GM12801 (cell line): ENCODE results near the gene GRID2.

Experiments used
- TF ChIP-seq, protein P1 (sequence below): IDR thresholded peaks from one replicate; pipeline ENCODE4 v1.5.1; 2011; ENCODE audit warnings: control low read depth; ENCODE audit not compliant: insufficient read length; ENCODE audit errors: extremely low read depth

GRID2 gene

GRCh38 chr4:93221771-93222170, 918.0 kb downstream of the GRID2 start:
- TF ChIP-seq, protein P1, sequence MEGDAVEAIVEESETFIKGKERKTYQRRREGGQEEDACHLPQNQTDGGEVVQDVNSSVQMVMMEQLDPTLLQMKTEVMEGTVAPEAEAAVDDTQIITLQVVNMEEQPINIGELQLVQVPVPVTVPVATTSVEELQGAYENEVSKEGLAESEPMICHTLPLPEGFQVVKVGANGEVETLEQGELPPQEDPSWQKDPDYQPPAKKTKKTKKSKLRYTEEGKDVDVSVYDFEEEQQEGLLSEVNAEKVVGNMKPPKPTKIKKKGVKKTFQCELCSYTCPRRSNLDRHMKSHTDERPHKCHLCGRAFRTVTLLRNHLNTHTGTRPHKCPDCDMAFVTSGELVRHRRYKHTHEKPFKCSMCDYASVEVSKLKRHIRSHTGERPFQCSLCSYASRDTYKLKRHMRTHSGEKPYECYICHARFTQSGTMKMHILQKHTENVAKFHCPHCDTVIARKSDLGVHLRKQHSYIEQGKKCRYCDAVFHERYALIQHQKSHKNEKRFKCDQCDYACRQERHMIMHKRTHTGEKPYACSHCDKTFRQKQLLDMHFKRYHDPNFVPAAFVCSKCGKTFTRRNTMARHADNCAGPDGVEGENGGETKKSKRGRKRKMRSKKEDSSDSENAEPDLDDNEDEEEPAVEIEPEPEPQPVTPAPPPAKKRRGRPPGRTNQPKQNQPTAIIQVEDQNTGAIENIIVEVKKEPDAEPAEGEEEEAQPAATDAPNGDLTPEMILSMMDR, result no peak

DNA sequence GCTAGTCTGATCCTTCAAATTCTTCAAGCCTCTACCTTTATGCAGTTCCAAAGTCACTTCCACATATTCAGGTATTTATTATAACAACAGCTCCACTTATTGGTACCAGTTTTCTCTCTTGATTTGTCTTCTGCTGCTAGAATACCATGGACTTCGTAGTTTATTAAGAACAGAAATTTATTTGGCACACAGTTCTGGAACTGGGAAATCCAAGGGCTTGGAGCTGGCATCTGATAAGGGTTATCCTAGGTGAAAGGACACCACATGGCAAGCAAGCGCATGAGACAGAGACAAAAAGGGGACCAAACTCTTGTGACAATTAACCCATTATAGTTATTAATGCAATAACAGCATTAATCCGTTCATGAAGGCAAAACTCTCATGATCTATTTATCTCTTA, 924.3 kb downstream of the GRID2 start:
- TF ChIP-seq, protein P1, result no peak

GRCh38 chr4:93232883-93233282, 929.1 kb downstream of the GRID2 start:
- TF ChIP-seq, protein P1, result no peak

DNA sequence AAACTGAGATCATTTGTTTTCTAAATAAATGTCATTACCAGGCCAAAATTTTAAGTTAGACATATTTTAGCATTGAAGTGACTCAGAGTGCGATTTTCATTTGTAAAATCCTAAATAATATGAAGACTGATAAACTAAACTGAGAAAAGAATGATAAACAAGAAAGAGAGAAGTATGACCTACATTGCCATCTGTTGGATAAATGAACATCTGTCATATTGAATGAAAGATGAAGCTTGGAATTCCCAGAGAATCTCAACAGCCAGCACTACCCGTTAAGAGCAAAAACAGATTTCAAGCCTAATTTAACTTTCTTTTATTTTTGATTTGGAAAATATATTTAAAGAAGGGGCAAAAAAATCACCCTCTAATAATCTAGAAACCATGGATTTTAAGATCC, 933.8 kb downstream of the GRID2 start:
- TF ChIP-seq, protein P1, result no peak

GRCh38 chr4:93243262-93243661, 939.5 kb downstream of the GRID2 start:
- TF ChIP-seq, protein P1, result no peak

DNA sequence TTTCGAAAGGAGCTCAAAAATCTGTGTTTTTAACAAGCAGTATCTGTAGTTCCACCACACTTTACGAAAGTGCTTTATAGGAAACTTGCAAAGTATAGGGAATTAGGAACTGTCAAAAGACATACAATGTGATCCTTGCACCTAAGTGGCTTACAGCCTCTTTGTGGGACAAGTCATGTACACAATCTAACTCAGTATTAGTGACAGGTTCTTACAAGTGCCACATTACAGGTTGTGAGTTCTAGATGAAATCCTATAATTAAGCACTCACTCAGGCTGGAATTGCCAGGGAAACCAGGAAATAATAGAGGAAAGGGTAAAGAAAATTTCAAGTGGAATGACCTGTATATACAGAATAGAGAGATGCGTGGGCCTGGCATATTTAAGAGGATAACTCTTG, 957.4 kb downstream of the GRID2 start:
- TF ChIP-seq, protein P1, result no peak

DNA sequence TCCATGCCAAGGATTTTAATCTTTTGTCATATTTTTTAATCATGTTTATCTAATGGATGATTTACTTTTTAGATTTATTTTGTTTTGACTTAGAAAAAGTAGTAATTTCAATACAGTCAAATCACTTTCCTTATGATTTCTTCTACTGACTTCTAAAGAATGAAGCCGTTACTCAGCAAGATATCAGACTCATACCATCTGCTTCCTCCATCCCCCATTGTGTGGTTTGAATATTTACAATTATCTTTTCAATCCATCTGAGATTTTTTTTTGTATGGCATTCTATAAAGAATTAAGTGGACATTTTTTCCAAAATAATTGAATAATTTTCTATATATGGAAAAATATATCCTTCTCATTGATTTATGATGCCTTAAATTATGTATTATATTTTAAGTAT, 959.4 kb downstream of the GRID2 start:
- TF ChIP-seq, protein P1, result no peak

- TF ChIP-seq, protein P1, result no peak
These were observed 964.0 kb downstream of the GRID2 start for GRCh38 chr4:93267747-93268146.
